H9 (cell line): ENCODE data around the gene LRPAP1. TPM values are rescaled to one million over a fixed set of nuclear protein-coding genes. Genes with fewer than 3 reads are reported as not detected.
A peak's percentile ranks its signal among the peaks of the same experiment; 100 is the strongest.

Experiments
- DNase-seq: peaks from one replicate; pipeline ENCODE4 v3.0.0-alpha.2; 2017
- H2AFZ ChIP-seq: one replicate; pipeline ENCODE4 v1.6.1; 2013; ENCODE audit warnings: mild to moderate bottlenecking, low read length, control low read depth, moderate library complexity
- H2AK5ac ChIP-seq: 2 replicates; pipeline ENCODE4 v1.6.1; 2013; ENCODE audit warnings: low read length, control low read depth, mixed read lengths; ENCODE audit not compliant: insufficient read length
- H2BK120ac ChIP-seq: one replicate; pipeline ENCODE4 v1.6.1; 2013; ENCODE audit warnings: low read depth, mild to moderate bottlenecking, low read length, control low read depth, inconsistent platforms; ENCODE audit not compliant: poor library complexity, severe bottlenecking
- H2BK12ac ChIP-seq: 2 replicates; pipeline ENCODE4 v1.6.1; 2013; ENCODE audit warnings: low read length, control low read depth, mixed read lengths, low read depth; ENCODE audit not compliant: insufficient read length
- H2BK15ac ChIP-seq: 2 replicates; pipeline ENCODE4 v1.6.1; 2013; ENCODE audit warnings: low read depth, low read length, control low read depth
- H2BK20ac ChIP-seq: one replicate; pipeline ENCODE4 v1.6.1; 2013; ENCODE audit warnings: low read depth, mild to moderate bottlenecking, low read length, control low read depth, inconsistent platforms; ENCODE audit not compliant: poor library complexity, severe bottlenecking
- H2BK5ac ChIP-seq: 2 replicates; pipeline ENCODE4 v1.6.1; 2013; ENCODE audit warnings: low read length, control low read depth, mixed read lengths; ENCODE audit not compliant: insufficient read length
- H3K14ac ChIP-seq: 2 replicates; pipeline ENCODE4 v1.6.1; 2013; ENCODE audit warnings: low read length, control low read depth; ENCODE audit not compliant: insufficient read depth
- H3K18ac ChIP-seq: 2 replicates; pipeline ENCODE4 v1.6.1; 2013; ENCODE audit warnings: low read depth, mild to moderate bottlenecking, mixed read lengths, low read length, control low read depth; ENCODE audit not compliant: insufficient read length
- H3K23ac ChIP-seq: 2 replicates; pipeline ENCODE4 v1.6.1; 2013; ENCODE audit warnings: low read length, control low read depth, mixed read lengths, low read depth; ENCODE audit not compliant: insufficient read length
- H3K23me2 ChIP-seq: 2 replicates; pipeline ENCODE4 v1.6.1; 2013; ENCODE audit warnings: low read depth, mild to moderate bottlenecking, mixed read lengths, low read length, control low read depth; ENCODE audit not compliant: insufficient read length, poor library complexity, severe bottlenecking
- H3K27ac ChIP-seq: 2 replicates; pipeline ENCODE4 v1.5.1; 2013; ENCODE audit warnings: low read length, control low read depth, mixed read lengths, low read depth; ENCODE audit not compliant: insufficient read length
- H3K27me3 ChIP-seq: 2 replicates; pipeline ENCODE4 v1.6.1; 2013; ENCODE audit warnings: low read length, control low read depth, inconsistent platforms; ENCODE audit not compliant: insufficient read depth
- H3K4ac ChIP-seq: 2 replicates; pipeline ENCODE4 v1.6.1; 2013; ENCODE audit warnings: low read depth, mild to moderate bottlenecking, control low read depth, inconsistent platforms, low read length, moderate library complexity
- H3K4me1 ChIP-seq: 2 replicates; pipeline ENCODE4 v1.6.1; 2013; ENCODE audit warnings: low read length, control low read depth, inconsistent platforms; ENCODE audit not compliant: insufficient read depth
- H3K4me2 ChIP-seq: 2 replicates; pipeline ENCODE4 v1.6.1; 2013; ENCODE audit warnings: low read length, control low read depth, mixed read lengths; ENCODE audit not compliant: insufficient read length, insufficient read depth
- H3K56ac ChIP-seq: 2 replicates; pipeline ENCODE4 v1.6.1; 2013; ENCODE audit warnings: low read depth, mild to moderate bottlenecking, mixed read lengths, low read length, control low read depth; ENCODE audit not compliant: insufficient read length
- H3K79me1 ChIP-seq: 2 replicates; pipeline ENCODE4 v1.6.1; 2013; ENCODE audit warnings: low read depth, mild to moderate bottlenecking, moderate library complexity, low read length, control low read depth, inconsistent platforms; ENCODE audit not compliant: insufficient read depth, poor library complexity, severe bottlenecking
- H3K79me2 ChIP-seq: 2 replicates; pipeline ENCODE4 v1.6.1; 2013; ENCODE audit warnings: low read length, control low read depth, inconsistent platforms; ENCODE audit not compliant: insufficient read depth
- H3K9ac ChIP-seq: 2 replicates; pipeline ENCODE4 v1.6.1; 2013; ENCODE audit warnings: low read length, control low read depth, mixed read lengths; ENCODE audit not compliant: insufficient read length; ENCODE audit errors: extremely low read depth
- H3K9me3 ChIP-seq: one replicate; pipeline ENCODE4 v1.6.1; 2013; ENCODE audit warnings: low read depth, low read length, inconsistent platforms; ENCODE audit not compliant: control insufficient read depth
- H3T11ph ChIP-seq: one replicate; pipeline ENCODE4 v1.6.1; 2013; ENCODE audit warnings: mild to moderate bottlenecking, low read length, control low read depth, inconsistent platforms
- H4K20me1 ChIP-seq: one replicate; pipeline ENCODE4 v1.6.1; 2013; ENCODE audit not compliant: control insufficient read depth, insufficient read length, insufficient read depth
- H4K5ac ChIP-seq: 2 replicates; pipeline ENCODE4 v1.6.1; 2013; ENCODE audit warnings: low read depth, mild to moderate bottlenecking, mixed read lengths, low read length, control low read depth; ENCODE audit not compliant: insufficient read length
- H4K8ac ChIP-seq: replicated peaks from 2 replicates; pipeline ENCODE4 v1.6.1; 2013; ENCODE audit warnings: low read length, control low read depth, mixed read lengths, low read depth; ENCODE audit not compliant: insufficient read length
- H4K91ac ChIP-seq: 2 replicates; pipeline ENCODE4 v1.6.1; 2013; ENCODE audit warnings: low read depth, mild to moderate bottlenecking, moderate library complexity, mixed read lengths, low read length, control low read depth; ENCODE audit not compliant: insufficient read length
- H3K27ac Mint-ChIP-seq, 3 experiments: 2 replicates in 2 of 3; 3 replicates in 1 of 3; pipeline ENCODE4 v1.8.0; 2020 to 2021; ENCODE audit warnings: mixed read lengths in 3 of 3, mild to moderate bottlenecking in 1 of 3, moderate library complexity in 1 of 3
- H3K27me3 Mint-ChIP-seq: 2 replicates; pipeline ENCODE4 v1.8.0; 2021; ENCODE audit warnings: low read depth, mild to moderate bottlenecking, moderate library complexity, mixed read lengths
- H3K36me3 Mint-ChIP-seq, 3 experiments: 2 replicates in 2 of 3; 3 replicates in 1 of 3; pipeline ENCODE4 v1.8.0; 2020 to 2021; ENCODE audit warnings: low read depth in 3 of 3, mixed read lengths in 3 of 3; ENCODE audit not compliant: insufficient read depth in 1 of 3
- H3K4me1 Mint-ChIP-seq, 2 experiments: 2 replicates each; pipeline ENCODE4 v1.8.0; 2020; ENCODE audit warnings: mixed read lengths in 2 of 2
- H3K4me3 Mint-ChIP-seq, 2 experiments: 2 replicates in 1 of 2; 3 replicates in 1 of 2; pipeline ENCODE4 v1.8.0; 2020 to 2021; ENCODE audit warnings: mild to moderate bottlenecking in 2 of 2, mixed read lengths in 2 of 2, moderate library complexity in 1 of 2
- H3K9me3 Mint-ChIP-seq, 2 experiments: 2 replicates in 1 of 2; 3 replicates in 1 of 2; pipeline ENCODE4 v1.8.0; 2020; ENCODE audit warnings: mild to moderate bottlenecking in 2 of 2, mixed read lengths in 2 of 2, moderate library complexity in 1 of 2
- WGBS: extraction: QIAGEN DNeasy Blood & Tissue Kit; methylation state at CpG from one replicate; pipeline ENCODE4 v1.1.7; 2013; ENCODE audit warnings: missing lambda C conversion rate, low lambda C conversion rate, mixed read lengths; ENCODE audit not compliant: insufficient read length; ENCODE audit errors: extremely low coverage; 5-methylcytosine and 5-hydroxymethylcytosine counted together
- total RNA-seq: library from RNA; stranded (reverse); gene quantifications from 2 replicates; pipeline ENCODE4 v1.2.1, GENCODE V29; 2021
- TF ChIP-seq, protein P1 (sequence below): fragments of 200-600 bp; sonication (generic); conservative IDR thresholded peaks from 3 replicates; pipeline ENCODE4 v1.8.0; 2021; ENCODE audit warnings: antibody characterized with exemption, mild to moderate bottlenecking

The LRPAP1 gene
- total RNA-seq, 1 experiment from 2014 or later: 85.9 TPM

GRCh38 chr4:3470244-3471097 lies 61.8 kb downstream of the LRPAP1 start:
- Histone ChIP-seq H3K9ac (no peak overlapping the region), H2BK20ac (no peak overlapping the region), H3K79me2 (no peaks in the 10 kb centered on the region), H4K20me1 (no peaks in the 10 kb centered on the region), H3K4ac (no peak overlapping the region), H4K5ac (no peak overlapping the region), H2BK5ac (no peak overlapping the region), H4K91ac (no peak overlapping the region), H3K23me2 (no peaks in the 10 kb centered on the region), H3T11ph (no peak overlapping the region), H2BK15ac (0 out of 2 replicates have a peak overlapping the region, but pooled peaks have one; percentile 4), H3K4me2 (no peak overlapping the region), H3K27me3 (peaks cover 3% of the 10 kb centered on the region; the same call in 1 of the 2 replicates), H3K79me1 (no peaks in the 10 kb centered on the region), H2AK5ac (no peak overlapping the region), H3K56ac (no peak overlapping the region), H4K8ac (no peak overlapping the region), H3K27ac (no peak overlapping the region), H3K14ac (no peak overlapping the region), H3K23ac (no peak overlapping the region), H3K4me1 (no peaks in the 10 kb centered on the region), H2AFZ (no peak overlapping the region), H2BK12ac (no peak overlapping the region), H3K9me3 (no peaks in the 10 kb centered on the region), H2BK120ac (no peak overlapping the region), H3K18ac (no peak overlapping the region)
- H3K9me3 Mint-ChIP-seq: no peaks in the 10 kb centered on the region
- DNase-seq: no peak
- peak overlapping the region in 1 of 3 experiments; percentile 13; a peak in 2 of 7 replicates for H3K27ac Mint-ChIP-seq
- no peak overlapping the region; a peak in 1 of 5 replicates for H3K4me3 Mint-ChIP-seq
- peaks cover 4 to 6% of the 10 kb centered on the region in 2 experiments; a peak in 1 of 4 replicates for H3K4me1 Mint-ChIP-seq
- no peaks in the 10 kb centered on the region for H3K36me3 Mint-ChIP-seq
- TF ChIP-seq, protein P1, sequence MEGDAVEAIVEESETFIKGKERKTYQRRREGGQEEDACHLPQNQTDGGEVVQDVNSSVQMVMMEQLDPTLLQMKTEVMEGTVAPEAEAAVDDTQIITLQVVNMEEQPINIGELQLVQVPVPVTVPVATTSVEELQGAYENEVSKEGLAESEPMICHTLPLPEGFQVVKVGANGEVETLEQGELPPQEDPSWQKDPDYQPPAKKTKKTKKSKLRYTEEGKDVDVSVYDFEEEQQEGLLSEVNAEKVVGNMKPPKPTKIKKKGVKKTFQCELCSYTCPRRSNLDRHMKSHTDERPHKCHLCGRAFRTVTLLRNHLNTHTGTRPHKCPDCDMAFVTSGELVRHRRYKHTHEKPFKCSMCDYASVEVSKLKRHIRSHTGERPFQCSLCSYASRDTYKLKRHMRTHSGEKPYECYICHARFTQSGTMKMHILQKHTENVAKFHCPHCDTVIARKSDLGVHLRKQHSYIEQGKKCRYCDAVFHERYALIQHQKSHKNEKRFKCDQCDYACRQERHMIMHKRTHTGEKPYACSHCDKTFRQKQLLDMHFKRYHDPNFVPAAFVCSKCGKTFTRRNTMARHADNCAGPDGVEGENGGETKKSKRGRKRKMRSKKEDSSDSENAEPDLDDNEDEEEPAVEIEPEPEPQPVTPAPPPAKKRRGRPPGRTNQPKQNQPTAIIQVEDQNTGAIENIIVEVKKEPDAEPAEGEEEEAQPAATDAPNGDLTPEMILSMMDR: no peak
- peaks cover 66% of the 10 kb centered on the region for H3K27me3 Mint-ChIP-seq
- WGBS: no CpG with 5 or more reads among the region's 25 CpGs
